Mucosa of gallbladder (tissue), 1 donor: ENCODE results near the gene MAN1C1. TPM values are rescaled to one million over a fixed set of nuclear protein-coding genes. Genes with fewer than 3 reads are reported as not detected.

Experiments used
- DNase-seq: peaks from one replicate; pipeline ENCODE4 v3.0.0-alpha.2; 2020; ENCODE audit warnings: low spot score
- total RNA-seq: library from RNA; stranded (reverse); gene quantifications from one replicate; pipeline ENCODE4 v1.2.1, GENCODE V29; 2021
- donor health status: DM: no; HTN: no; CAD: no.

Gene MAN1C1
- total RNA-seq, 1 donor from 2014 or later = 18.4 TPM

GRCh38 chr1:25614501-25615171, 2.0 kb upstream of the MAN1C1 start:
- no peak for DNase-seq

GRCh38 chr1:25615172-25615541, 1.4 kb upstream of the MAN1C1 start:
- DNase-seq = no peak

GRCh38 chr1:25615563-25616094, 962 bp upstream of the MAN1C1 start:
- DNase-seq = no peak

- no peak for DNase-seq
These were observed 515 bp downstream of the MAN1C1 start for GRCh38 chr1:25616987-25617624.

GRCh38 chr1:25617625-25618432, 1.2 kb downstream of the MAN1C1 start:
- DNase-seq = no peak

GRCh38 chr1:25618433-25618808, 1.8 kb downstream of the MAN1C1 start:
- no peak for DNase-seq

- no peak for DNase-seq
These were observed 2.7 kb downstream of the MAN1C1 start for GRCh38 chr1:25619101-25619890.

GRCh38 chr1:25620211-25620610, 3.6 kb downstream of the MAN1C1 start:
- DNase-seq = no peak

- no peak for DNase-seq
These were observed 4.2 kb downstream of the MAN1C1 start for GRCh38 chr1:25620701-25621350.

GRCh38 chr1:25621876-25622275, 5.3 kb downstream of the MAN1C1 start:
- no peak for DNase-seq

GRCh38 chr1:25622531-25622930, 5.9 kb downstream of the MAN1C1 start:
- DNase-seq = no peak

- DNase-seq = no peak
These were observed 6.4 kb downstream of the MAN1C1 start for GRCh38 chr1:25623007-25623406.

- no peak for DNase-seq
These were observed 7.1 kb downstream of the MAN1C1 start for GRCh38 chr1:25623731-25624130.

GRCh38 chr1:25624156-25624555, 7.6 kb downstream of the MAN1C1 start:
- no peak for DNase-seq

- DNase-seq = no peak
These were observed 8.0 kb downstream of the MAN1C1 start for GRCh38 chr1:25624604-25625003.

GRCh38 chr1:25626018-25626417, 9.4 kb downstream of the MAN1C1 start:
- DNase-seq = no peak

- DNase-seq = no peak
These were observed 12.3 kb downstream of the MAN1C1 start for GRCh38 chr1:25628741-25629421.

- DNase-seq = no peak
These were observed 13.2 kb downstream of the MAN1C1 start for GRCh38 chr1:25629836-25630235.

GRCh38 chr1:25631750-25632485, 15.3 kb downstream of the MAN1C1 start:
- DNase-seq = no peak

- no peak for DNase-seq
These were observed 17.5 kb downstream of the MAN1C1 start for GRCh38 chr1:25634066-25634465.
